T-cell (primary cell): Measurements from ENCODE around the gene TRNP1. TPM values are rescaled to one million over a fixed set of nuclear protein-coding genes. Genes with fewer than 3 reads are reported as not detected.

ENCODE experiments used
- ATAC-seq, 4 experiments: fragments of 200-7000 bp in 3 of 4; fragments of 150-1000 bp in 1 of 4; cut with Tn5 transposase; replicated peaks in 1 of 4; 1 replicate in 3 of 4; 2 replicates in 1 of 4; pipeline ENCODE4 v1.10.0; 2021; ENCODE audit warnings: moderate library complexity in 3 of 4, mild to moderate bottlenecking in 2 of 4, moderate number of reproducible peaks in 1 of 4
- CTCF ChIA-PET, 2 donors: fragments of 300-600 bp; sonication (Branson Sonifier 250); formaldehyde crosslinking; loops; one replicate each; lab custom pipeline; 2022; ENCODE audit warnings: antibody characterized with exemption in 2 of 2; lab: Charles Lee
- POLR2A ChIA-PET, 2 donors: fragments of 300-600 bp; sonication (Branson Sonifier 250); formaldehyde crosslinking; loops; one replicate each; lab custom pipeline; 2022; ENCODE audit warnings: antibody characterized with exemption in 2 of 2; lab: Charles Lee
- DNase-seq, 35 experiments: peaks; one replicate each; pipeline versions ENCODE4 v3.0.0 to v3.0.0-alpha.2; 2013 to 2023
- H3K27ac ChIP-seq: one replicate; pipeline ENCODE4 v1.5.1; 2013; ENCODE audit warnings: low read length
- H3K27me3 ChIP-seq, 2 experiments: replicated peaks in 1 of 2; 1 replicate in 1 of 2; 2 replicates in 1 of 2; pipeline versions ENCODE4 v1.6.1 to v1.7.0; 2013; ENCODE audit warnings: low read length in 1 of 2, mixed read lengths in 1 of 2; ENCODE audit not compliant: control insufficient read depth in 2 of 2, insufficient read depth in 2 of 2; ENCODE audit errors: extremely low read depth in 1 of 2
- H3K36me3 ChIP-seq, 2 donors: 1 replicate in 1 of 2; 2 replicates in 1 of 2; pipeline versions ENCODE4 v1.6.1 to v1.7.0; 2013; ENCODE audit warnings: low read length in 1 of 2; ENCODE audit not compliant: control insufficient read depth in 2 of 2, insufficient read depth in 1 of 2; ENCODE audit errors: extremely low read depth in 1 of 2
- H3K4me1 ChIP-seq, 2 experiments: 1 replicate in 1 of 2; 2 replicates in 1 of 2; pipeline versions ENCODE4 v1.6.1 to v1.7.0; 2013; ENCODE audit warnings: low read length in 2 of 2, mixed read lengths in 1 of 2; ENCODE audit not compliant: insufficient read depth in 2 of 2, control insufficient read depth in 1 of 2; ENCODE audit errors: extremely low read depth in 1 of 2
- H3K4me3 ChIP-seq, 2 donors: 1 replicate in 1 of 2; 2 replicates in 1 of 2; pipeline versions ENCODE4 v1.5.1 to v1.7.0; 2013; ENCODE audit warnings: mild to moderate bottlenecking in 2 of 2, low read length in 1 of 2, moderate library complexity in 1 of 2; ENCODE audit not compliant: control insufficient read depth in 1 of 2; ENCODE audit errors: extremely low read depth in 1 of 2
- H3K9me3 ChIP-seq: 2 replicates; pipeline ENCODE4 v1.7.0; 2013
- H3K27ac Mint-ChIP-seq, 2 donors: one replicate each; pipeline ENCODE4 v1.8.0; 2020 to 2021; ENCODE audit warnings: mild to moderate bottlenecking in 2 of 2, mixed read lengths in 2 of 2
- H3K27me3 Mint-ChIP-seq, 2 donors: one replicate each; pipeline ENCODE4 v1.8.0; 2021 to 2022; ENCODE audit warnings: mixed read lengths in 2 of 2
- H3K36me3 Mint-ChIP-seq: one replicate; pipeline ENCODE4 v1.8.0; 2021; ENCODE audit warnings: mixed read lengths
- H3K4me1 Mint-ChIP-seq, 3 donors: one replicate each; pipeline ENCODE4 v1.8.0; 2020 to 2022; ENCODE audit warnings: mixed read lengths in 3 of 3, mild to moderate bottlenecking in 1 of 3
- H3K4me3 Mint-ChIP-seq, 3 donors: one replicate each; pipeline ENCODE4 v1.8.0; 2020 to 2022; ENCODE audit warnings: mild to moderate bottlenecking in 3 of 3, mixed read lengths in 3 of 3, moderate library complexity in 3 of 3
- H3K9me3 Mint-ChIP-seq, 3 donors: one replicate each; pipeline ENCODE4 v1.8.0; 2020 to 2022; ENCODE audit warnings: mixed read lengths in 3 of 3
- whole genome bisulfite sequencing: methylation state at CpG from one replicate; pipeline ENCODE4 v1.1.5; 2013; ENCODE audit warnings: missing lambda C conversion rate; ENCODE audit not compliant: insufficient coverage; 5-methylcytosine and 5-hydroxymethylcytosine counted together
- total RNA-seq, 35 experiments: library from RNA in 6 of 35; stranded (reverse) in 6 of 35; fragments of 120-200 nt in 1 of 35; gene quantifications; one replicate each; pipeline versions ENCODE4 v1.2.1 to v1.2.4 and lab custom pipeline; 2013 to 2026

TRNP1 gene
- total RNA-seq, 5 donors from 2014 or later (not counting 1 experiment from before 2014, with no cell fraction given), result 0.26 to 0.53 (median 0.38) TPM; not detected in 2

DNA sequence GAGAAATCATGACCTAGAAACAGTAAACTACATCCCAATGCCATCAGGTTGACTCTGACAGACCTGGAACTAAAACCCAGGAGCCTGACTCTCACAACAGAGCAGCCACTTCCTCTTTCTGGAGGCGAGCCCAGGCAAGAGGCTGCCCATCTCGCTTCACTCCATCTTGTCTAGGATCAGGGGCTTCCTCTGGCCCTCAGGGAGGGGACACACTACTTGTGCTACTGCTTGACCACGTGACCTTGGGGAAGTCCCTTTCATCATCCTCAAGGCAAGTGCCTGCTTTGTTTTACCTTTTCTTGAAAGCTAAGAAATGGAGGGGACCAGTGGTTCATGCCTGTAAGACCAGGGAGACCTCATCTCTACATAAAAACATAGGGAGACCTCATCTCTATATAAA, 21.8 kb downstream of the TRNP1 start:
- Histone ChIP-seq H3K4me1 (peaks cover 0 to 11% of the 10 kb centered on the region in 2 experiments), H3K27ac (no peak overlapping the region), H3K4me3 (no peak overlapping the region), H3K36me3 (no peaks in the 10 kb centered on the region), H3K9me3 (no peaks in the 10 kb centered on the region), H3K27me3 (peaks cover 8 to 39% of the 10 kb centered on the region in 2 experiments)
- no peak for ATAC-seq
- H3K27ac Mint-ChIP-seq, result no peak overlapping the region
- no peaks in the 10 kb centered on the region for H3K9me3 Mint-ChIP-seq
- no peak overlapping the region for H3K4me3 Mint-ChIP-seq
- peaks cover 6 to 30% of the 10 kb centered on the region in 2 donors for H3K27me3 Mint-ChIP-seq
- ChIA-PET CTCF (interaction anchor here in 1 of 2 donors (0.6 kb wide), 1 partner anchor 362 kb away, joined by 3 read pairs; no protein-coding TSS in a partner anchor), POLR2A (no interaction called here)
- 37% methylated on average over 2 of the region's 3 CpGs for WGBS
- no peak for DNase-seq
- no peaks in the 10 kb centered on the region for H3K36me3 Mint-ChIP-seq
- peaks cover 5 to 11% (median 6%) of the 10 kb centered on the region in 3 donors for H3K4me1 Mint-ChIP-seq

DNA sequence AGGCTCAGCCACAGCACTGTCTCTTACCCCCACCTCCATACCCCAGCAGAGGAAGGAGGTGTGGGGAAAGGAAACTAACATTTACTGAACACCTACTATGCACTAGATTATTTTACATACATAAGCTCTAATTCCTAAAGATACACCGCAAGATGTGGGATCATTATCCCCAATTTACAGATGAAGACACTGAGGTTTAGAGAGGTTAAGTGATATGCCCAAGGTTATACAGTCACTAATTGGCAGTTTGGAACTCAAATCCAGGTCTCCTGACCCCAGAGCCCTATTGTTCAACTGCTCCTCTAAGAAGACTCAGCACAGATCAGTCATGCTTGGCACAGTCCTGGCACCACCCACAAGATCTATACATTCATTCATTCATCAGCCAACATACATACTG, 22.9 kb downstream of the TRNP1 start:
- Mint-ChIP-seq H3K27ac (no peak overlapping the region), H3K27me3 (peaks cover 4 to 19% of the 10 kb centered on the region in 2 donors), H3K4me3 (no peak overlapping the region), H3K4me1 (peaks cover 5 to 11% (median 6%) of the 10 kb centered on the region in 3 donors), H3K36me3 (no peaks in the 10 kb centered on the region), H3K9me3 (no peaks in the 10 kb centered on the region)
- DNase-seq, result no peak
- no CpG with 5 or more reads among the region's 1 CpG for WGBS
- H3K27ac ChIP-seq, result no peak overlapping the region
- CTCF ChIA-PET, result no interaction called here
- H3K36me3 ChIP-seq, result no peaks in the 10 kb centered on the region
- POLR2A ChIA-PET, result no interaction called here
- H3K4me3 ChIP-seq, result no peak overlapping the region
- no peak for ATAC-seq
- H3K4me1 ChIP-seq, result peaks cover 0 to 11% of the 10 kb centered on the region in 2 experiments
- peaks cover 7 to 30% of the 10 kb centered on the region in 2 experiments for H3K27me3 ChIP-seq
- no peaks in the 10 kb centered on the region for H3K9me3 ChIP-seq

DNA sequence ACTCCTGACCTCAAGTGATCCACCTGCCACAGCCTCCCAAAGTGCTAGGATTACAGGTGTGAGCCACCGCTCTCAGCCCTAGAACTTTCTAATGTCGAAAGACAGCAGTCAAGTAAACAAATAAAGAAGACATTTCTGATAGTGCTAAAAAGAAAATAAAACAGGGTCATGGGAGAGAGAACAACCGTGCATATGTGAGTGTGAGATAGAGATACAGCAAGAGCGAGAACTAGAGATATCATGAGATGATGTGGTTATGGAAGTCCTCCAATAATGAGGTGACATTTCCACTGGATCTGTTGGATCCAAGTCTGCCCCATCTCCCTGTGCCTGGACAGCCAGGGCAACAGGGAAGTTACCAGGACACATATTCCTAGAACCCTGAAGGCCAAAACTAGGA, 23.7 kb downstream of the TRNP1 start:
- Mint-ChIP-seq H3K4me1 (peaks cover 5 to 6% (median 6%) of the 10 kb centered on the region in 3 donors), H3K9me3 (no peaks in the 10 kb centered on the region), H3K27me3 (peaks cover 0 to 11% of the 10 kb centered on the region in 2 donors), H3K4me3 (no peak overlapping the region), H3K27ac (no peak overlapping the region), H3K36me3 (no peaks in the 10 kb centered on the region)
- ATAC-seq (no peak), DNase-seq (no peak)
- H3K4me1 ChIP-seq, result peaks cover 0 to 10% of the 10 kb centered on the region in 2 experiments
- ChIA-PET CTCF (no interaction called here), POLR2A (no interaction called here)
- 85% methylated on average over 3 of the region's 4 CpGs for WGBS
- no peak overlapping the region for H3K27ac ChIP-seq
- no peaks in the 10 kb centered on the region for H3K9me3 ChIP-seq
- H3K36me3 ChIP-seq, result no peaks in the 10 kb centered on the region
- peaks cover 0 to 24% of the 10 kb centered on the region in 2 experiments for H3K27me3 ChIP-seq
- no peak overlapping the region for H3K4me3 ChIP-seq

- no peak overlapping the region for H3K27ac Mint-ChIP-seq
Measured at GRCh38 chr1:27018316-27018715, 24.8 kb downstream of the TRNP1 start.

GRCh38 chr1:27021354-27022031, 28.0 kb downstream of the TRNP1 start:
- no peaks in the 10 kb centered on the region for H3K36me3 ChIP-seq
- no peaks in the 10 kb centered on the region for H3K4me1 ChIP-seq
- DNase-seq, result no peak
- no peaks in the 10 kb centered on the region for H3K9me3 ChIP-seq
- no peak overlapping the region for H3K27ac ChIP-seq
- POLR2A ChIA-PET, result interaction anchor here in 1 of 2 donors (0.6 kb wide), 2 partner anchors 302 to 786 kb away, joined by 3 to 7 read pairs; no protein-coding TSS in a partner anchor
- no peak overlapping the region for H3K27ac Mint-ChIP-seq
- H3K9me3 Mint-ChIP-seq, result no peaks in the 10 kb centered on the region
- no peak overlapping the region for H3K4me3 Mint-ChIP-seq
- peaks cover 0 to 3% of the 10 kb centered on the region in 2 donors for H3K27me3 Mint-ChIP-seq
- no peaks in the 10 kb centered on the region for H3K4me1 Mint-ChIP-seq
- H3K27me3 ChIP-seq, result peaks cover 0 to 8% of the 10 kb centered on the region in 2 experiments
- WGBS, result 74% methylated on average over 3 of the region's 9 CpGs
- no peak for ATAC-seq
- H3K36me3 Mint-ChIP-seq, result no peaks in the 10 kb centered on the region
- H3K4me3 ChIP-seq, result no peak overlapping the region
- CTCF ChIA-PET, result no interaction called here

More at GRCh38 chr1:27018316-27018715, 24.8 kb downstream of the TRNP1 start:
- no peaks in the 10 kb centered on the region for H3K9me3 Mint-ChIP-seq
- WGBS, result 100% methylated on average over 1 of the region's 3 CpGs
- no peaks in the 10 kb centered on the region for H3K9me3 ChIP-seq
- H3K4me3 Mint-ChIP-seq, result no peak overlapping the region
- peaks cover 3% of the 10 kb centered on the region in 2 donors for H3K27me3 Mint-ChIP-seq
- no peak overlapping the region for H3K27ac ChIP-seq
- ChIA-PET CTCF (no interaction called here), POLR2A (no interaction called here)
- peaks cover 0 to 13% of the 10 kb centered on the region in 2 experiments for H3K27me3 ChIP-seq
- no peaks in the 10 kb centered on the region for H3K4me1 ChIP-seq
- H3K4me3 ChIP-seq, result no peak overlapping the region
- DNase-seq (no peak), ATAC-seq (no peak)
- no peaks in the 10 kb centered on the region for H3K36me3 ChIP-seq
- no peaks in the 10 kb centered on the region for H3K36me3 Mint-ChIP-seq
- no peaks in the 10 kb centered on the region for H3K4me1 Mint-ChIP-seq

- ChIA-PET CTCF (interaction anchor here in 1 of 2 donors (0.6 kb wide), 1 partner anchor 834 kb away, joined by 3 read pairs; no protein-coding TSS in a partner anchor), POLR2A (interaction anchor here in 1 of 2 donors (0.6 kb wide), 1 partner anchor 262 kb away, joined by 3 read pairs; no protein-coding TSS in a partner anchor)
- WGBS, result 60% methylated on average over 1 of the region's 4 CpGs
Measured at GRCh38 chr1:27025718-27026117, 32.2 kb downstream of the TRNP1 start.

More at GRCh38 chr1:27025718-27026117, 32.2 kb downstream of the TRNP1 start:
- Histone ChIP-seq H3K4me3 (no peak overlapping the region), H3K27ac (no peak overlapping the region), H3K27me3 (peaks cover 0 to 19% of the 10 kb centered on the region in 2 experiments), H3K36me3 (no peaks in the 10 kb centered on the region), H3K4me1 (no peaks in the 10 kb centered on the region), H3K9me3 (no peaks in the 10 kb centered on the region)
- Mint-ChIP-seq H3K9me3 (no peaks in the 10 kb centered on the region), H3K27me3 (peaks cover 9% of the 10 kb centered on the region in 2 donors), H3K4me1 (no peaks in the 10 kb centered on the region), H3K4me3 (no peak overlapping the region), H3K36me3 (no peaks in the 10 kb centered on the region), H3K27ac (no peak overlapping the region)
- ATAC-seq (no peak), DNase-seq (no peak)
